Right atrium auricular region (tissue), 2 donors: ENCODE measurements around the gene PDE9A. TPM values are rescaled to one million over a fixed set of nuclear protein-coding genes. Genes with fewer than 3 reads are reported as not detected.

Experiments
- DNase-seq: peaks from one replicate; pipeline ENCODE4 v3.0.0-alpha.2; 2019; ENCODE audit warnings: low spot score
- H3K27ac ChIP-seq, 2 donors: fragments of 200-600 bp; sonication (generic); 1 replicate in 1 of 2; 2 replicates in 1 of 2; pipeline ENCODE4 v1.5.1; 2016 to 2019
- H3K27me3 ChIP-seq, 2 donors: fragments of 200-600 bp; sonication (generic); one replicate each; pipeline versions ENCODE4 v1.5.1 to v1.6.0; 2017 to 2019
- H3K36me3 ChIP-seq: fragments of 200-600 bp; sonication (generic); one replicate; pipeline ENCODE4 v1.5.1; 2016
- H3K4me1 ChIP-seq, 2 donors: fragments of 200-600 bp; sonication (generic); one replicate each; pipeline versions ENCODE4 v1.5.1 to v1.6.0; 2017 to 2019
- H3K4me3 ChIP-seq, 2 donors: fragments of 200-600 bp; sonication (generic); 1 replicate in 1 of 2; 2 replicates in 1 of 2; pipeline ENCODE4 v1.5.1; 2017 to 2019; ENCODE audit warnings: mild to moderate bottlenecking in 1 of 2, moderate library complexity in 1 of 2
- H3K9me3 ChIP-seq, 2 donors: fragments of 200-600 bp; sonication (generic); one replicate each; pipeline ENCODE4 v1.5.1; 2019
- total RNA-seq, 2 donors: library from RNA; depleted of rRNA; stranded (reverse); fragments of >200 nt; gene quantifications; one replicate each; pipeline ENCODE4 v1.1.0, GENCODE V29; 2016
- TF ChIP-seq, protein P1 (sequence below), 2 donors: fragments of 200-600 bp; sonication (generic); IDR thresholded peaks; one replicate each; pipeline ENCODE4 v1.5.1; 2019; ENCODE audit warnings: antibody characterized with exemption in 2 of 2

The PDE9A gene
- total RNA-seq, 2 donors from 2014 or later = 1.1 to 2.0 TPM

DNA sequence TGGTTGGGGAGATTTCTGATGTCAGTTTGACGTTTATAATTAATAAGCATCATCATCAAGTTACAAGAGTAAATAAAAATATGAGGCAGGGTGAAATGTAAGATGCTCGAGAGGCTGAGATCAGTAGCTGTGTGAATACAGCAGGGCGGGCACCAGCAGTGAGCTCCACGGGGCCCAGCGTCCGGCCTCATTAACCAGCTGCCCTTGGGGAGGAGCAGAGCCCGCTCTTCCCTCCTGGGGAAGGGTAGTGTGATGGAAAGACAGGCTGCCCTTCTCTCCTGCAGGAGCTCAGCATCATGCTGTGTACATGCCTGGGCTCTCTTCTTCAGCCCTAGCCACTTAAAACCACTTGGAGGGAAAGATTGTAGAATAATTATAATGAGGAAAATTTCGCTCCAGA, 23.4 kb downstream of the PDE9A start:
- Histone ChIP-seq H3K4me1 (peaks cover 0 to 25% of the 10 kb centered on the region in 2 donors), H3K36me3 (no peaks in the 10 kb centered on the region), H3K27me3 (no peaks in the 10 kb centered on the region), H3K4me3 (no peak overlapping the region), H3K9me3 (no peaks in the 10 kb centered on the region), H3K27ac (no peak overlapping the region)
- TF ChIP-seq, protein P1, sequence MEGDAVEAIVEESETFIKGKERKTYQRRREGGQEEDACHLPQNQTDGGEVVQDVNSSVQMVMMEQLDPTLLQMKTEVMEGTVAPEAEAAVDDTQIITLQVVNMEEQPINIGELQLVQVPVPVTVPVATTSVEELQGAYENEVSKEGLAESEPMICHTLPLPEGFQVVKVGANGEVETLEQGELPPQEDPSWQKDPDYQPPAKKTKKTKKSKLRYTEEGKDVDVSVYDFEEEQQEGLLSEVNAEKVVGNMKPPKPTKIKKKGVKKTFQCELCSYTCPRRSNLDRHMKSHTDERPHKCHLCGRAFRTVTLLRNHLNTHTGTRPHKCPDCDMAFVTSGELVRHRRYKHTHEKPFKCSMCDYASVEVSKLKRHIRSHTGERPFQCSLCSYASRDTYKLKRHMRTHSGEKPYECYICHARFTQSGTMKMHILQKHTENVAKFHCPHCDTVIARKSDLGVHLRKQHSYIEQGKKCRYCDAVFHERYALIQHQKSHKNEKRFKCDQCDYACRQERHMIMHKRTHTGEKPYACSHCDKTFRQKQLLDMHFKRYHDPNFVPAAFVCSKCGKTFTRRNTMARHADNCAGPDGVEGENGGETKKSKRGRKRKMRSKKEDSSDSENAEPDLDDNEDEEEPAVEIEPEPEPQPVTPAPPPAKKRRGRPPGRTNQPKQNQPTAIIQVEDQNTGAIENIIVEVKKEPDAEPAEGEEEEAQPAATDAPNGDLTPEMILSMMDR (IDR thresholded peaks at IDR 0.05) = no peak
- no peak for DNase-seq

DNA sequence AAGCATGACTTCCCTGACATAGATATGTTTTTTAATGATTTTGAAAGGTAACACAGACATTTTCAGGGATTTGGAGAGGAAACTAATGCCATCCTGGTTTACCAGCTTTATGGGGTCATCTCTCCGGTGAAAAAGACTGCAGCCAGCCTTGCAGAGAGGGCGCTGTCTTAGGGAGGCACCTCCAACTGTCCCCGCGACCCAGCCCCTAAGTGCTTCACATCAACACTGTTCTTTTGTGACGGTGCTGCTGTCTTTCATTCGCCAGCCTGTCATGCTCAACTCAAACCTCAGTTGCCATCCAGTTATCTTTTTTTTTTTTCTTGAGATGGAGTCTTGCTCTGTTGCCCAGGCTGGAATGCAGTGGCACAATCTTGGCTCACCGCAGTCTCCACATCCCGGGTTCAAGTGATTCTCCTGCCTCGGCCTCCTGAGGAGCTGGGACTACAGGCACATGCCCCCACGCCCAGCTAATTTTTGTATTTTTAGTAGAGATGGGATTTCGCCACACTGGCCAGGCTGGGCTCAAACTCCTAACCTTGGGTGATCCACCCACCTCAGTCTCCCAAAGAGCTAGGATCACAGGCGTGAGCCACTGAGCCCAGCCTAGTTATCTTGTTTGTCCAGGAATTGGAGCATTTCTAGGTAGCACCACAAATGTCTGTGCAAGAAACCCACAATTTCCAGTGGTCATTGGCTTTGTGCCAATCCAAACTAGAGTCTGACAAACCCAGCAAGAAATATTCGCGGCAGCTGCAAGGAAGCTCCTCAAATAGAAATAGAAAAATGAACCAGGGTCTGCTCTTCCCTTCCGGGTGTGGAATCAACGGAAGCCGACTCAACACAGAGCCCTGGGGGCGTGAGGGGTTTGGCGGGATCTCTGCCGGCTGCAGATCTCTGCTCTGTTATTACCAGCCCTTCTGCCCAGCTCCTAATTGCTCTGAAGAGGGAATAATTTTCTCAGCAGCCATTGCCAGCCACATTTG, 24.2 kb downstream of the PDE9A start:
- no peak overlapping the region for H3K27ac ChIP-seq
- H3K9me3 ChIP-seq = no peaks in the 10 kb centered on the region
- no peaks in the 10 kb centered on the region for H3K36me3 ChIP-seq
- no peak for DNase-seq
- H3K4me1 ChIP-seq = peaks cover 0 to 25% of the 10 kb centered on the region in 2 donors
- no peak overlapping the region for H3K4me3 ChIP-seq
- TF ChIP-seq, protein P1 (IDR thresholded peaks at IDR 0.05) = no peak
- no peaks in the 10 kb centered on the region for H3K27me3 ChIP-seq

DNA sequence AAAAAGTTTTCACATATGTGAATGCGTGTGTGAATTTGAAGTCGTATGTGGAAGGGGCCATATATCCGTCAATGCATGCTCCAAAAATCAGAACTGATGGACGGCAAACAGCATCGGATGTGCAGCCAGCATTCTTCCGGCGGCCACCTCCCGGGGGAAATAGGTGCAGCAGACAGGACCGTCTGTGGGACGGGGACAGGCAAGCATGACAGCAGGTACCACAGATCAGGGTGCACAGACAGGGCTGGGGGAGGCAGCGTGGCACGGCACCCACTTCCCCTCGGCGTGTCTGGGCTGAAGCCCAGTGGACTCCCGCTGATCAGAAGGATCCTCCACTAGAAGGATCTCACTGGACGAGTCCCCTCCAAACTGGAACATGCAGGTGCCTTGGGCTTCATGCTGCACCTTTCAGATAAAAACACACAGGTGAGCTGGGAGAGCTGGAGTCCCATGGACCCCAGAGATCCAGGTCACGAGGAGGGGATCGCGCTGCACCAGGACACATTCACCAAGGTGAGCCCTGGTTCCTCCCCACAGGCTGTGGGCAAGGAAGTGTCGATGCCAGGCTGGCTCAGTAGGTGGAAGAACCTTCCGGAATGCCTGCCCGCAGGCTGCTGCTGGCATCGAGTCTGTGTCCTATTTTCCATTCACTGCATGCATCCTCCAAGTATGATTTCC, 25.3 kb downstream of the PDE9A start:
- no peak for DNase-seq
- Histone ChIP-seq H3K4me3 (no peak overlapping the region), H3K27ac (no peak overlapping the region), H3K36me3 (no peaks in the 10 kb centered on the region), H3K9me3 (no peaks in the 10 kb centered on the region), H3K4me1 (peaks cover 0 to 22% of the 10 kb centered on the region in 2 donors), H3K27me3 (no peaks in the 10 kb centered on the region)
- TF ChIP-seq, protein P1 (IDR thresholded peaks at IDR 0.05) = no peak

DNA sequence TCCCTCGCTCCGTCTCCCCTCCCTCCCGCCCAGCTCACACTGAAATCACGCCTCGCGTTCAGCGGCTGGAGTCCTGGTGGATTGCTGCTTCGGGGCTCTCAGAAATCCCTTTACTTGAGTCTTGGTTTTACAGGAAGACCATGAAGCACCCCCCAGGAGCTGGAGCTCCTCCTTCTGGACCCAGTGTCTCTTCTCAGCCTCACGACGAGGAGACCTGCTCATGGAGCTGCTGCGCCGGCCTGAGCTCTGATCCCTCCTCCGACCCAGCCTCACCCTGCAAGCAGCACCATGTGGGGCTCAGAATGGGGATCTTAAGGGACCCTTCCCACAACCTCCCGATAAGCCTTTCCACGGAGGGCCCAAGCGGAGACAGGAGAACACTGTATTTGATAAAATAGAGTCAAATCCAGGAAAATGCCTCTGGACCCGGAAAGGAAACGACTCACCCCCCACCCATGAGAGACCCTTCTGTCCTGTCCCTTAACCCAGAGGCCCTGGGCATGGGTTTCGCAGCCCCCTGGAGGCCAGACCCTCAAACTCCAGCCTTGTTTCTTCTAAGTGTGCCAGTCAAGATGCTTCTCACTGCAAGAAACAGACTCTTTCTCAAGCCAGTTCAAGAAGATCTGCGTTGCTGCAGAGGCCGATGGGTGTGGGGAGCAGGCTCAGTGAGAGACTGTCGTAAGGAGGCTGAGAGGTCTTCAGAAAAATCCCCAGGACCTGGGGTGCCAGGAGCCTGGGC, 26.1 kb downstream of the PDE9A start:
- H3K4me1 ChIP-seq = peaks cover 0 to 16% of the 10 kb centered on the region in 2 donors
- DNase-seq = no peak
- TF ChIP-seq, protein P1 (IDR thresholded peaks at IDR 0.05) = no peak
- H3K36me3 ChIP-seq = no peaks in the 10 kb centered on the region
- H3K9me3 ChIP-seq = no peaks in the 10 kb centered on the region
- H3K27ac ChIP-seq = no peak overlapping the region
- H3K27me3 ChIP-seq = no peaks in the 10 kb centered on the region
- no peak overlapping the region for H3K4me3 ChIP-seq

DNA sequence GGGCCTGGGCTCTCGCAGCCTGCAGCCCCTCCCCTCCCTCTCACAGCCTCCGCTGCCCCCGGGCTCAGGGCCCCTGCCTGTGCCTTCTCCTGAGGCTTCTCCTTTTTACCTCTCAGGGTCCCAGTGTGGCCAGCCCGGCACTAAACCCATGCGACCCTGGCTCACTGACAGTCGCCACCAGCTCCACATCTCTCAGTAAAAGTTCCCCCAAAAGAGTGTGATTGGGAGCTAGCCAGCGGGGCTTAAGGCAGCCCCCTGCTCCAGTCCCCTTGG, 26.6 kb downstream of the PDE9A start:
- DNase-seq = no peak
- Histone ChIP-seq H3K27me3 (no peaks in the 10 kb centered on the region), H3K9me3 (no peaks in the 10 kb centered on the region), H3K27ac (no peak overlapping the region), H3K36me3 (no peaks in the 10 kb centered on the region), H3K4me3 (no peak overlapping the region), H3K4me1 (peaks cover 0 to 11% of the 10 kb centered on the region in 2 donors)
- TF ChIP-seq, protein P1 (IDR thresholded peaks at IDR 0.05) = no peak
